ENCODE measurements around the gene TCF7L1.

GRCh38 chr2:85334928-85335327 lies 201.7 kb downstream of the TCF7L1 start:
- no peak for TF ChIP-seq CTCF (IDR thresholded peaks at IDR 0.05)
- no peak for TF ChIP-seq POLR2A (IDR thresholded peaks at IDR 0.05)
